Urothelium cell line (cell line): ENCODE data around the gene ASB18.

Experiments used
- DNase-seq: peaks from one replicate; pipeline ENCODE4 v3.0.0; 2011; ENCODE audit warnings: low spot score, mixed read lengths
- FAIRE-seq: peaks from 2 replicates; lab custom pipeline; 2011; peaks lifted over from hg19 to GRCh38; lab: Jason Lieb, UNC

ASB18 gene

DNA sequence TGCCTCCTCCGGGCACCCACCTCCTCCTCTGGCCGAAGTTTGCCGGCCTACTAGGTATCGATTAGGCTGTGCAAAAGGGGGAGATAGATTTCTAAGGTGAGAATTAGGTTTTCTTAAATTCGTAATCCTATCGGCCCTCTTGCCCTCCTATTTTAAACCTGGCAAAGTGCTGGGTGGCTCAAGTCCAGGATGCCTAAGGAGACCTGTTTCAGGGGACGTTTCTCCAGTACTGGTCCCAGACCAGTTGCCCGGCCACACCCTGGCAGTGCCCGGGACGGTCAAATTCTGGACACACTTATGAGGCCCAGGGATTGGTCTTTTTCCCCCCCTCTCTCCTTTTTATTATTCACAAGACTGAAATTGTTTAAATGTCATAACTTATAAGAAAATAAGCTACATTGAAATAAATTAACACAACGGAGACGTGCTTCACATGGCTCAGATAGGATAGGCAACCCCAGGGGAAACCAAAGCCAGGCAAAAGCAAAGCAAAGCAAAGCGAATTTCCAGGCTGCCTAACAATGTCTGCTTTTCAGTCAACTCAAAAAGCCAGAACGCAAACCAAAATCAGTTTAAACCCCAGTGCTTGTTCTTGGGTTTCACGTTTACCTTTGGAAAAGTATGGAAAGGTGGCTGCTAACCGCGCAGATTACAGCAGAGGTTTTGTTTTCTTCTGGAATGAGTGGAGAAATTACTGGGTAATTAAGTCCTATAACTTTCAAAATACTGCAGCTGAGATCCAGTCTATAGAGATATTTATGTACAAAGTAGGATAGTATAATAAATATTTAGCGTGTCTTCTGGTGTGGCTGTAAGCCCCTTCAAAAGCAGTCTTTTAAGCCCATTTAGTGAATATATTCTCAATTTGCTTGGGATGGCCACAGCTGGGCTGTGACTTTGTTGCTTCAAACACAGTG lies 99.0 kb downstream of the ASB18 start:
- no peak for FAIRE-seq

DNA sequence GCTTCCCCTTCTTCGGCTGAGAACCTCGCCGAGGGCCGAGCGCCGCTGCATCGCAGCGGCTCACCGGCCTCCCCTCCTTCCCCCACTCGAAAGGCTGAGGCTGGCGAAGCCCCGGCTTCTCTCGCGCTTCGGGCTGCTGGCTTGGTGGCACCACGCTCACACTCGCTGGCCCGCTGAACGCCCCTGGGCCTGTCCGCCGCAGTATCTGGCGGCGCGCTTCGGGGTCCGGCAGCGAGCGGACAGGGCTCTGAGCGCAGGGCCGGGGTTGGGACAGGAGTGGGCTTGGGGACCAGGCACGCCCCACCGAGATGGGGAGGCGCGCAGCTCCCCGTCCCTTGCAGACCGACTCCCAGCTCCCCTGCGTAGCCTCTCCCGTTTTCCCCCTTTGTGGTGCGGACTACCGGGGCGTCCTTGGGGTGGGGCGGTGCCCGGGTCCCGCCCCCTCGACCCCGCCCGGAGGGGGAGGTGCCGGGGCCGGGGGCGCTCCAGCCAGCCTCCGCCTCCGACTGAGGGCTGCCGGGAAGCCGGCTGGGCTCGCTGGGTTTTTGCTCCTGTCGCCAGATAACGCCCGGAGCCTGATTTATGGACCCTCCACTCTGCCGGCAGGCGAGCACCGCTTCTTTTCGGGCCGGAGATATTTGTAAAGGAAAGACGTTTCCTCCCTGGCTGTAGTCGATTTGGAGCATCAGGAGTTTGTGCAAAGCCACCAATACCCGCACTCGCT lies 99.8 kb downstream of the ASB18 start:
- FAIRE-seq: no peak
- no peak for DNase-seq

More for the DNA sequence above, 99.0 kb downstream of the ASB18 start:
- DNase-seq: no peak

DNA sequence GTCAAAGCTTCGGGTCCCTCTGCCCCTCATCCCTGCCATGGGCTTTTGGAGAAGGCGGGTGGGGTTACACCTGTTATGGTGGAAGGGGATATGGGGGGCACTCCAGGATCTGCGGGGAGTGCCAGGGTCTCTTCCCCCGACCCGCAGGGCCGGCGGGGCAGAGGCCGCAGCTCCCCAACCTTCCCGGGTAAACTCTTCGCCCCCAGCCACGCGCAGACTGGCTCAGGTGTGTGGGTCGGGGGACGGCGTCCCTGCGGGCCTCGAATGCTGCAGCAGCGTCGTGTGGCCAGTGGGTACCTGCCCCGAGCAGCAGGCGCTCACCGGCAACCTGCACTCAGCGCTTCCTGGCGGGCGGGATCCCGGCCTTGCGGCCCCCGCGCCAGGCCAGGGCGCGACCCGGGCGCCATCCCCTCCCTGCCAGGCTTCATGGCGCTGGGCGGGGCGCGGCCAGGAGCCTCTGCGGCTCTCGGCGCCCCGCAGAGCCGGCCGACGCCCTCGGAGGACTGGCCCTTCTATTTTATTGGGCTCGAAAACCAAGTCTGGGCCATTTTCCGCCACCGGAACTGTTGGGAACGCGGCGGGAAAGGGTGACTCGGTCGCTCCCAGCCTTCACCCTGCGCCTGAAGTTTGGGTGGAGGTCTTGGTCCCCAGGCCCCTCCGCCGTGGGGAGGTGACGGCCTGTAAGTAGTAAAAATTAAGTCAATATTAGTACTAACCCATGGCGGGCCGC lies 100.6 kb downstream of the ASB18 start:
- no peak for DNase-seq
- no peak for FAIRE-seq

DNA sequence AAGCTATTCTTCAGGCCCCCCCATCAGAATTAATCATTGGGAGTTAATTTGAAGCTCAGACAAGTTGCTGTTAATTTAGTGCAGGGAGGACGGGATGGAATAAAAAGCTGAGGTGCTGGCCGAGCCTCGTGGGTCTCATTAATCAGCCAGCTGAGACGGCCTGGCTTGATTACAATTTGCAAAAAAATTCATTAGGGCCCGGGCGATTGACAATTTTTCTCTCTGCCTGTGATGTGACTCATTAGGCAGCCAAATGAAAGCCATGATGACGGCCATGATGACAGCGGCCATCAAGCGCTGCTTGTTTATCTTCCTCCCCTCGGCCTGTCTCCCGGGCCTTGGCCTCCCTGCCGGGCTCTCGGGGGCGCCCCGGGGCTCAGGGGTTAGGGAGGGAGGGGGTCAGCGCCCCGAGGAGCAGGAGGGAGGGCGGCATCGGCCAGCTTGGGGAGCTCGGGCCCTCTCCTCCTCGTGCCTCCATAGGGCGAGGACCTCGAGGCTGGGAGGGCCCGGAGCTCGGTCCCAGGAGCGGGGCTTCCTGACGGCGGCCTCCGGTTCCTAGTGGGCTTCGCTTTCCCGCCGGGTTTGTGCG lies 101.2 kb downstream of the ASB18 start:
- no peak for DNase-seq
- FAIRE-seq: no peak

DNA sequence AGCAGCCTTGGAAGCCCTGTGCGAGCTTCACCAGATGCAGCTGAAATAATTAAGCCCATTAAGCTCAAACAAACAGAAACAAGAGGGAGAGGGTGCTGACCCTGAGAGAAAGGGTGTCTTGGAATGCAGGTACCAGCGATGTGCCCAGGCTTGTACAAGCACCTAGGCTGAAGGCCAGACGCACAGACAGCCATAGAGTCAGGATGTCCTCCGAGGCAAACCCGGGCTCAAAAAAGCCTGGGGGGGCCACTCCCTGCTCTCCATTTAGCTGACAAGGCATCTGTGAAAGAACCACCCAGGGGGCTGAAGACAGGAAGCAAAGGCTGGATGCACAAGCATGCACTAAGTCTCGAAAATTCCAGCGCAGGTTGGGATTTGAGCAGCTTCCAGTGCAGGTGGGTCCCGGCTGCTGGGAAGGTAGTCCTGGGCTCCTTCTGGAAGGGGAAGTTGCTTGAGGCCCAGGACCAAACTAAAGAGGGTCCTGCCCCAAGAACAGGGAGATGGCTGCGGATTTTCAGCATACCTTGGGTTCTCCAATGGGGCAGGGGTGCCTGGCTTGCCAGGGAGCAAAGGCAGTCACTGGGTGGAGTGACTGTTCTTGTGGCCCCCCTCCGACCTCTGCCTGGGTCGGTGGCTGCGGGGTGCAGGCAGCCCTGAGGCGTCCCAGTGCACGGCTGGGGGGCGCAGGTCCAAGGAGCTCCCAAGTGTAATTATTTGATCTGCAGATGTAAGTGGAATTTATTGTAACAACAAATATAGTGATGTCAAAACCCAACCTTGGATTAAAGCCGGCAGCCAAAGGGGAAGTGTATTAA lies 102.0 kb downstream of the ASB18 start:
- DNase-seq (no peak), FAIRE-seq (no peak)

DNA sequence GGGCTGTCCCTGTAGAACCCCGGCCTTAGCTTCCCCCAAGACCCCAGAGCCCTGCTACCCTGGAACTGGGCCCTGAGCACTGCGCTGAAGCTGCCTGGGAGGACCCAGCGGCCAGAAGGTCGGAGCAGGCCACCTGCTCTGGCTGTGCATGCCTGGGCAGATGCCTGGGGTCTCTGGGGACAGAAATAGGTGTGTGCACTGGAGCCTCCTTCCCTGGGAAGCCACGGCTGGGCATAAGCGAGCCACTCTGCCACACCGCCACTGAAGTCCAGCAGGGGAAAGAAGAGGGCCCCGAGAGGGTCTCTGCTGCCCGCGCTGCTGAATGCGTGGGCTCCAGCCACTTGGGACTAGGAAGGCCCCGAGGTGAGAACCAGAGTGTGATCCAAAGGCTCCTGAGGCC lies 102.7 kb downstream of the ASB18 start:
- DNase-seq: no peak
- FAIRE-seq: no peak

DNA sequence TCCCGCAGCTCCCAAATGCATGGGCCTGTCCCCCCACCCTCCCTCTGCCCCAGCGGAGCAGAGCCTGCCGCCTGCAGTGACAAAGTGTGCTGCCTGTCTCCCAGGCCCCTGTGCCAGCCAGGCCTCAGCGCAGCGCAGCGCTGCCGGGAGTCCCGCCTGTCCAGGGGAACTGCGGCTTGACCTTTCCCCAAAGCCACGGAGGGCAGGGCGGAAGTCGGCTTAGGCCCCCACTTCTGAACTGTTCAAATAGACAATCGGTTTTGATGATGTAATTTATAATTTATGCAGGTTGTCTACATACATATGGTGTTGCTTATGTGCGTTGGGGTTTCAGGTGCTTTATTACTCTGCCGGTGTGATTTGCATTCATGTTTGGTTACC lies 103.1 kb downstream of the ASB18 start:
- DNase-seq: no peak
- no peak for FAIRE-seq

DNA sequence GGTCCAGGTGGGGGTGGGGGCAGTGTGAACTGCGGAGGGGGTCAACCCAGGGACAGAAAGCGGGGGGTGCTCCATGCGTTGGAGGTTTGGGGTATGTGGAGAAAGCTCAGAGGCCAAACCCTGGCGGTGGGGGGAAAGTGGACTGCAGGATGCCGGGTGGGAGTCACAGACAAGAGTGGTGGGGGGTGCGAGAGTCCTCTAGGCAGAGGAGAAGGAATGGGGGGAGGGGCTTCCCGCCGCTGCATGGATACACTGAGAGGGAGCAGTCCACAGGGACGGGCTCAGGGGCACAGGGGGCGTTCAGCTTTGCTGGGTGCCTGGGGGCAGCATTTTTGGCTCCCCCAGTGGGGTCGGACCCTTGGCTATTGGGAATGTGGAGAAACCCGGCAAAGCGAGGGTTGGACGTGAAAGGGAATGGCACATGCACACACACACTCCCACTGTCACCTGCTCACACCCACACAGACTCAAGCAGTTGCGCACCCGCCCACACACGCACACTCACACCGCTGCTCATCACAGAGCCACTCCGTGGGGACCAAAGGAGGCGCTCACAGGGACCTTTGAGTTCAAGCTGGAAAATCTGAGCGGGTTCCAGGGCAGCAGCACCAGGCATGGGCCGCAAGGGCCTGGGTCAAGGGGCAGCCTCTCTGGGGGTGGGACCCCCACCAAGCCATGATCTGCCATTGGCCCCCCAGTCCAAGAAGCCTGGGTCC lies 103.7 kb downstream of the ASB18 start:
- no peak for DNase-seq

DNA sequence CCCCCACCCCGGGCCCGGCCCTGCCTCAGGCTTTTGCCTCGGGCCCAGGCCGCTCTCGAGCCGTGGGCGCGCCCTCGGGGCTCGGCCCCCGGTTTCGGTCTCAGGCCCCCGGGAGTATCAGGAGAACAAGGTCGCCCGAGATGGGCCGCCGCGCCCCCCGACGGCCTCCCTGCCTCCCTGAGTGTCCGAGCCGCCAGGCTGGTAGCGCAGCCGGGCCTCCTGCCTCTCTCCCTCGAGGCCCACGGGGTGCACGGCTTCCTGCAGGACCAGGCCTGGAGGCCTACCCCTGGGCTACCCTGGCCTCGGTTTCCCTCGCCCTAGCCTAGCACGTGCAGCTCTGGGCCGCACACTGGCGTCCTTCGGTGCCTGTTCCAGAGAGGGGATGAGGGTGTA lies 104.4 kb downstream of the ASB18 start:
- DNase-seq (no peak), FAIRE-seq (no peak)

More for the DNA sequence above, 103.7 kb downstream of the ASB18 start:
- no peak for FAIRE-seq

DNA sequence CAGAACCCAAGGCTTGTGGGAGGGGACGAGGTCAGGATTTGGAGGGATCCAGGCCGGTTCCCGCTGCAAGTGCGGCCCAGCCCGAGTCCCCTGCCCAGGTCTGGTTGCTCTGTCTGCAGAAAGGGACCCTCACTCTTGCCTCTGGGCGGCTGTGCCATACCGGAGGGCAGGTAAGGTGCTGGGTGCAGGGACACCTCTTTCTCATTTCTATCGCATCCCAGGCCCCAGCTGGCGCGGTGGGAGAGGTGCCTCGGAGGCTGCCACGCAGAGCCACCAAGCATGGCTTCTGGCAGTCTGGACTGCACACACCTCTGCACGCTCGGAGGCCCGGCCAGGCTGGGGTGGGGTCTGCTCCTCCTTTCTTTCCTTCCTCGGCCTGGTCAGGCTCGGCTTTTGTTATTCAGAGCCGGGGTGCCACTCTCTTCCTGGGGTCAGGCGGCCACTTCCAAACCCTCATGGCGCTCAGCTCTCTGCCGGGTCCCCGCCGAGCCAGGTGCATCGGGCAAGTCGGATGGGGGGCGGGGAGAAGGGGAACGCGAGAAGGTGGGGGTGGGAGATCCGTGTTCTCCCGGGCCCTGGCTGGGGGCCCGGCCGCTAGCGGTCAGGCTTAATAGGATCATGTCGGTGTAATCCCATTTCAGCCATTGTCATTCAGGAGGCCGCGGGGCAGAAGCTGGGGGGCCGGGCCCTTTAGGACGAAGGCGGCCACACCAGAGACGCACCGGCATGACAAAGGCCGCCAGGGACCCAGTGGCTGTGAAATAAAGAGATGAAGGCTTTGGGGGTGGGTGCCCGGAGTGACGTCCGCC lies 105.0 kb downstream of the ASB18 start:
- no peak for FAIRE-seq

DNA sequence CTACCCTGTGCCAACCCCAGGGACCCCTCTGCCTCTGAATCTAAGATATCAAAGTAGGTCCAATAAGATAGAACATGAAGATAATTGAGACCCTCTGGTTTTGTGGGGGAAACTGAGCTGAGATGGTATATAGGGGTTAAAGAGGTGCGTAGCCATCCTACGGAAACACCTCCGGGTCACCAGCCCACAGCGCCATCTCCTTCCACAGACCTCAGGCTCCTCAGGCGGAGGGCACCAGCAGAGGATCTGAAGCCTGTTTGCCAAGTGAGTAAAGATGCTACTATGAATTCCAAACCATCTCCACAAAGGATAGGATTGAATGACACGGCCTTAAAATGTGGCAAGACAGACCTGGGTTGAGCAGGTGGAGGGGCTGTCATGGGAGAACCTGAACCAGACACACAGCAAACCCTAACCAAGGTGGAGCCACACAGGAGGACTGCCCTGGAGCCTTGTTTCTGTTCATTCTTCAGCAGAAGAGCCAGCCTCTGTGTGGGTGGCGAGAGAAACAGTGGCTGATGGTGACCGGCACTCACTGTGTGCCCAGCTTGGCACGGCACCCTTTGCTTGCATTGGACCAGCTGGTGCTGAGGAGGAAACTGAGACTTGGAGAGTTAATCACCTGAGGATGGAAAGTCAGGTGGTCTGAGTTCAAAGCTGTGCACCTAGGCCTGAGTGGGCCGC lies 106.2 kb downstream of the ASB18 start:
- no peak for FAIRE-seq
- no peak for DNase-seq

More for the DNA sequence above, 105.0 kb downstream of the ASB18 start:
- DNase-seq: no peak

DNA sequence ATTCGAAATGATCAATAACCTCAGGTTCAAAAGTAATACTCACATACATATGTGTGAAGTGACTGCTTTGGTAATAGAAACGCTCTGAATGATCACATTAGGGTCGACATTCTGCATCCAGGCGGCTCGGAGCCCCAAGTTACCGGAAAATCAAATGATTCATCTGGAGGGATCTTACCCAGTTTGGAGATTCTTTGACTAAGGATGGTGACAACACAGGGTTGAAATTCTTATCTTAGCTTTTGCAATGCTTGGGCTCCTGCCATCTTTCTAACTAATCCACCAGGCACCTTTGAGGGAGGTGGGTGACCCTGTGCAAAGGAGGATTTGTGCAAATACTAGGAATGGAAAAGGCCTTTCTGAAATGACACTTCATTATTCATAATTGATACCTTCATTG lies 106.8 kb downstream of the ASB18 start:
- no peak for DNase-seq
- no peak for FAIRE-seq

DNA sequence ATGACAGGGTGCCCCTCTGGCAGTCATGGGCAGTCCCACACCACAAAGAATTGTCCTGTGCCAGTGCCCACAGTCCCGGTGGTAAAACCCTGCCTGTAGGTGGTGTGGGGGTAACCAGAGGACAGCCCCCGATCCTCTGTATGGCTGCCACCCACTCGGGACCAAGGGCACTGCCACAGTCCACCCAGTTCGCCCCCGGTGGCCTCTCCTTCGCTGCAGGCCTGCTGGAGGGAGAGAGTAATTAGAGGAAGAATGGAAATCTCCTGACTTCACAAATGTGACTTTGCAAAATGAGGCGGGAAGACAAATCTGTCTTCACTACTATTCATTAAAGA lies 107.4 kb downstream of the ASB18 start:
- FAIRE-seq (no peak), DNase-seq (no peak)

DNA sequence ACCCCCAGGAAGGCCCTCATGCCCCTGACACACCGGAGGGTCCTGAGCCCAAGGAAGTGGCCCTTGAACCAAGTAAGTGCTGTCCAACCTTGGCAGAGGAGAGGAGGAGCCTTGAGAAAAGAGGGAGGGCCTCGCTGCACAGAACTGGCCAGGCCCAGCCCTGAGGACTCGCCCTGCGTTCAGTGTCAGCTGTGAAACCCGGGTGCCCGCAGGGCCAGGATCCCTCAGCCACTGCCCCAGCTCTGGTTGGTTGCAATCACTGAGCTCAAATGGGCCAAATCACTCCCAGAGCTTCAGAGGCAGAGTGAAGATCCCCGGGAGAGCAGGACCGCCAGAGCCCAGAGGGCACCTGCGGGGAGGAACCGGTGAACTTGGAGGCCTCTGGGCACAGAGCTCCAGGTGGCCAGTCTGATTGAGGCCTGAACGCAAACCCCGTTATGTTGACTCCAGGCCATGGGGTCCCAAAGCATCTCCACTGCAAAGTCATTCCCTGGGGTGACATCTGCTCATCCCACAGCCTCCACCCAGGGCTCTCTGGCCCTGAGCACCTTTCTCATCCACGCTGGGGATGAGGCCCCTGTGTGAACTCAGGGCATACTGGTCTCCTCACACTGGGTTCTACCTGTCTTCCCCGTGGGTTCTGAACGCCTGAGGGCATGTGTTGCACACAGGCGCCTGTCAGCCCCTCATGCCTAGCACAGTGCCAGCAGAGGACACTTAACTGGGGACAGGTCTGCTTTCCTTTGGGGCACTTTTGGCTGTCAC lies 107.9 kb downstream of the ASB18 start:
- DNase-seq: no peak
- no peak for FAIRE-seq

DNA sequence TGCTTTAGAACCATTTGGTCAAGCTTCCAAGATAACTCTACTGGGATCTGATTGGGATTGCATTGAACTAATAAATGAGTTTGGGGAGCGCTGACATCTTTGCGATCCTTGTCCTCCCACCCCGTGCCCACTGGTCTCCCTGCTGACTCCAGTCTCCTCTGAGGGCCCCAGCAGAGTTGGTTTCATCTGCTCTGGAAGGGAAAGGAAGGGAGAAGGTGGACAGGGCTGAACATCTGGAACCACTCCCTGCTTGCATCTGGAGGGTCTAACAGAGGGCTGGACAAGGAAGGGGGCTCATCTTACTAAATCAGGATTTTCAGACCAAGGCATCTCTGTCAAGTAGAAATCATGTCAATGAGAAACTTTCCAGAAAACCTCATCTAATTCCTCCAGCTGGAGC lies 108.8 kb downstream of the ASB18 start:
- FAIRE-seq: no peak
- no peak for DNase-seq

DNA sequence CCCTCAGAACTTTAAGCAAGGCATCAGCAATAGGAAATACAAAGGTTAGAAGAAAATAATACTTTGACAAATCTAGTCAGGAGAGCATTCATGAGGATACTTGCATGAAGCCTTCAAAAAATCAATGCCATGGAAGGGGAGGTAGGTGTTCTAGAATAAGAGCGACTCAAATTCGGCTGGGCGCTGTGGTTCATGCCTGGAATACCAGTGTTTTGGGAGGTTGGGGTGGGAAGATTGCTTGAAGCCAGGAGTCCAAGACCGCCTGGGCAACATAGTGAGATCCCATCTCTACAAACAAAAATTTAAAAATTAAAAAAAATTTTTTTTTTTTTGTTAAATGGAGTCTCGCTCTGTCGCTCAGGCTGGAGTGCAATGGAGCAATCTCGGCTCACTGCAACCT lies 117.8 kb downstream of the ASB18 start:
- FAIRE-seq (no peak), DNase-seq (no peak)

DNA sequence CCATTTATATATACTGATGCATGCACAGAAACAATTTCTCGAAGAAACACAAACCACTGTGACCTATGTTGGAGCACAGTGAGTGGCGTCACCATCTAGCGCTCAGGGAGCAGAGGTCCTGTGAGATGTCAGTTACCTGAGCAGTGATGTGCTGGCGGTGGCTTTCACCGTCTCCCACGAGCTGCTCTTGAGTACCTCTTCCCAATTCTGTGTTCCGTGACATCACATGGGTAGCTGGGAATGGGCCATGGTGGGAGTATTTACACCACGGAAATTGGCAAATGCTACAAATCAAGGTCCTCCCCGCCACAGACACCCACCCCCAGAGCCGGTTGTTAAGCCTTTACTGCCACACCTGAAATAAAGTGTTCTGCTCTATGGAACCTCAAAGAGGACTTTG lies 120.4 kb downstream of the ASB18 start:
- no peak for FAIRE-seq
- no peak for DNase-seq
